Mesenchymal stem cell (in vitro differentiated cells and primary cell): ENCODE results near the gene RGS7.

Experiments
- DNase-seq: peaks from one replicate; pipeline ENCODE4 v3.0.0-alpha.2; 2013
- H2AFZ ChIP-seq: one replicate; pipeline ENCODE4 v1.6.1; 2013; ENCODE audit warnings: low read depth, mild to moderate bottlenecking, control low read depth, inconsistent platforms, low read length, moderate library complexity
- H2AK5ac ChIP-seq: 2 replicates; pipeline ENCODE4 v1.6.1; 2013; ENCODE audit warnings: low read length, moderate library complexity, mild to moderate bottlenecking, inconsistent platforms; ENCODE audit not compliant: severe bottlenecking
- H2BK120ac ChIP-seq: one replicate; pipeline ENCODE4 v1.6.1; 2013; ENCODE audit warnings: low read depth, mild to moderate bottlenecking, inconsistent platforms, low read length, moderate library complexity
- H2BK12ac ChIP-seq, 2 experiments: one replicate each; pipeline ENCODE4 v1.6.1; 2013; ENCODE audit warnings: inconsistent platforms in 2 of 2, low read length in 2 of 2, mild to moderate bottlenecking in 2 of 2, moderate library complexity in 2 of 2, control low read depth in 1 of 2
- H2BK15ac ChIP-seq: one replicate; pipeline ENCODE4 v1.6.1; 2013; ENCODE audit warnings: mild to moderate bottlenecking, low read depth, inconsistent platforms; ENCODE audit not compliant: poor library complexity, severe bottlenecking
- H2BK5ac ChIP-seq: 2 replicates; pipeline ENCODE4 v1.6.1; 2013; ENCODE audit warnings: low read depth, mild to moderate bottlenecking, low read length, control low read depth, inconsistent platforms; ENCODE audit not compliant: poor library complexity, severe bottlenecking
- H3K14ac ChIP-seq, 2 experiments: one replicate each; pipeline ENCODE4 v1.6.1; 2013; ENCODE audit warnings: inconsistent platforms in 2 of 2, low read length in 2 of 2, control low read depth in 1 of 2, mild to moderate bottlenecking in 1 of 2, moderate library complexity in 1 of 2
- H3K18ac ChIP-seq, 2 experiments: one replicate each; pipeline ENCODE4 v1.6.1; 2013; ENCODE audit warnings: inconsistent platforms in 2 of 2, low read length in 2 of 2, control low read depth in 1 of 2, low read depth in 1 of 2, mild to moderate bottlenecking in 1 of 2
- H3K23ac ChIP-seq, 2 experiments: one replicate each; pipeline ENCODE4 v1.6.1; 2013; ENCODE audit warnings: inconsistent platforms in 2 of 2, low read length in 2 of 2, mild to moderate bottlenecking in 2 of 2, moderate library complexity in 2 of 2, control low read depth in 1 of 2
- H3K27ac ChIP-seq: 2 replicates; pipeline ENCODE4 v1.5.1; 2013; ENCODE audit warnings: mild to moderate bottlenecking, moderate library complexity, low read length, control low read depth, inconsistent platforms; ENCODE audit not compliant: poor library complexity, severe bottlenecking
- H3K27me3 ChIP-seq, 2 experiments: 2 replicates each; pipeline versions ENCODE4 v1.6.1 to v1.7.0; 2013; ENCODE audit warnings: low read length in 2 of 2, mild to moderate bottlenecking in 2 of 2, moderate library complexity in 2 of 2, control low read depth in 1 of 2, inconsistent platforms in 1 of 2; ENCODE audit not compliant: control insufficient read depth in 1 of 2, insufficient read depth in 1 of 2
- H3K36me3 ChIP-seq, 2 experiments: 2 replicates each; pipeline versions ENCODE4 v1.6.1 to v1.7.0; 2013; ENCODE audit warnings: low read length in 2 of 2, control low read depth in 1 of 2, inconsistent platforms in 1 of 2, low read depth in 1 of 2, mild to moderate bottlenecking in 1 of 2; ENCODE audit not compliant: insufficient read depth in 2 of 2, control insufficient read depth in 1 of 2
- H3K4ac ChIP-seq, 2 experiments: one replicate each; pipeline ENCODE4 v1.6.1; 2013; ENCODE audit warnings: inconsistent platforms in 2 of 2, low read length in 2 of 2, mild to moderate bottlenecking in 2 of 2, moderate library complexity in 2 of 2, control low read depth in 1 of 2, low read depth in 1 of 2
- H3K4me1 ChIP-seq: 2 replicates; pipeline ENCODE4 v1.6.1; 2013; ENCODE audit warnings: low read depth, low read length, control low read depth; ENCODE audit not compliant: control insufficient read depth, insufficient read depth
- H3K4me2 ChIP-seq: 2 replicates; pipeline ENCODE4 v1.6.1; 2013; ENCODE audit warnings: low read length, mild to moderate bottlenecking, inconsistent platforms; ENCODE audit not compliant: poor library complexity, severe bottlenecking
- H3K4me3 ChIP-seq, 2 experiments: 2 replicates each; pipeline versions ENCODE4 v1.5.1 to v1.7.0; 2013; ENCODE audit warnings: low read length in 2 of 2, mild to moderate bottlenecking in 2 of 2, control low read depth in 1 of 2, low read depth in 1 of 2; ENCODE audit not compliant: insufficient read depth in 1 of 2
- H3K79me1 ChIP-seq: replicated peaks from 2 replicates; pipeline ENCODE4 v1.6.1; 2013; ENCODE audit warnings: mild to moderate bottlenecking, control low read depth, low read length, inconsistent platforms; ENCODE audit not compliant: poor library complexity, severe bottlenecking
- H3K9ac ChIP-seq: 2 replicates; pipeline ENCODE4 v1.7.0; 2013; ENCODE audit warnings: mild to moderate bottlenecking, low read length, moderate library complexity
- H3K9me3 ChIP-seq: 2 replicates; pipeline ENCODE4 v1.7.0; 2013; ENCODE audit warnings: mild to moderate bottlenecking, low read length; ENCODE audit not compliant: control insufficient read depth
- H4K8ac ChIP-seq: one replicate; pipeline ENCODE4 v1.6.1; 2013; ENCODE audit warnings: inconsistent platforms, mild to moderate bottlenecking, low read length, moderate library complexity
- H4K91ac ChIP-seq: one replicate; pipeline ENCODE4 v1.6.1; 2013; ENCODE audit warnings: mild to moderate bottlenecking, low read length, inconsistent platforms
- WGBS: methylation state at CpG from one replicate; pipeline ENCODE4 v1.1.7; 2013; ENCODE audit warnings: mixed read lengths; 5-methylcytosine and 5-hydroxymethylcytosine counted together

The RGS7 gene

DNA sequence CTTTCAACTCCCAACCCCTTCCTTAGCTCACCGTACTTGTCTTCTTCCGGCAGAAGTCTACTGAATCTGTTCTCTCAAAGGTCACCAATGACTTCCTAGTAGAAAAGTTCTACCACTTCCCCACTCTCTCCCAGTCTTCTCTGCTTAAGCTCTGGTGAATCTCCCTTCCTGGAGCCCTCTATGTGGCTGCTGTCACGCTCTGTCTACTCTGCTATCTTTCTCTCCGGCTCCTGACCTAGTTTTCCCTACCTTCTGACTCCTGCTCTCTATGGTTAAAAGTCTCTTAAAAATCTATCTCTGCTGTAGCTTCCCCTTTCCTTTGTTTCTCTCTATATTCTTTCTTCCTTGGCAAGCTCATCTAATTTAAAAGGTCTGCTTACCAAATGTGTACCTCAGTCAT lies 394.9 kb downstream of the RGS7 start:
- Histone ChIP-seq H4K91ac (no peak overlapping the region), H2AK5ac (no peak overlapping the region), H3K23ac (no peak overlapping the region), H3K14ac (no peak overlapping the region), H3K9ac (no peak overlapping the region), H3K4me3 (no peak overlapping the region), H3K4me2 (no peak overlapping the region), H3K9me3 (no peaks in the 10 kb centered on the region), H3K4ac (no peak overlapping the region), H3K27me3 (peaks cover 0 to 18% of the 10 kb centered on the region in 2 experiments), H3K18ac (no peak overlapping the region), H4K8ac (no peak overlapping the region), H2BK15ac (no peak overlapping the region), H3K36me3 (no peaks in the 10 kb centered on the region), H2BK12ac (no peak overlapping the region), H3K79me1 (no peaks in the 10 kb centered on the region), H2AFZ (no peak overlapping the region), H2BK120ac (no peak overlapping the region), H3K4me1 (peaks cover 1% of the 10 kb centered on the region), H2BK5ac (no peak overlapping the region), H3K27ac (no peak overlapping the region)
- WGBS, result 76% methylated on average over 4 of the region's 4 CpGs
- DNase-seq, result no peak

DNA sequence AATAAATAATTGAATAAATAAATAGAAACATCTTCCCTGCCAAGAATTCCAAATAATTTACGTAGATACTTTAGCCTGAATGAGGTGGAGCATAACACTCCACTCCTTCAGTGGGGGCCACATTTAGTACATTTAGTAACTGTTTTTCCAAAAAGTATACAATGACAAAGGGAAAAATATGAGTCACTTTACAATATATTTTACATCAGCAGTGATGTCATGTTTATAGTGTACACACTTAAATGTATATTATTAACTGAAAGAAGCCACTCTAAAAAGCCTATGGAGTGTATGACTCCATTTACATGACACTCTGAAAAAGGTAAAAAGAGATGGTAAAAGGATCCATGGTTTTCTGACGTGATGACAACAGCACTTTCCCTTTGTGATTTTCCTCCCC lies 400.6 kb downstream of the RGS7 start:
- H3K14ac ChIP-seq, result no peak overlapping the region
- 56% methylated on average over 1 of the region's 2 CpGs for WGBS
- no peaks in the 10 kb centered on the region for H3K4me1 ChIP-seq
- H2AFZ ChIP-seq, result no peak overlapping the region
- H3K9me3 ChIP-seq, result no peaks in the 10 kb centered on the region
- H3K9ac ChIP-seq, result no peak overlapping the region
- H2BK5ac ChIP-seq, result no peak overlapping the region
- H3K23ac ChIP-seq, result no peak overlapping the region
- no peaks in the 10 kb centered on the region for H3K36me3 ChIP-seq
- H3K18ac ChIP-seq, result no peak overlapping the region
- DNase-seq, result no peak
- H2AK5ac ChIP-seq, result no peak overlapping the region
- H3K79me1 ChIP-seq, result no peaks in the 10 kb centered on the region
- no peak overlapping the region for H2BK15ac ChIP-seq
- no peak overlapping the region for H3K4me2 ChIP-seq
- H3K4ac ChIP-seq, result no peak overlapping the region
- no peak overlapping the region for H3K27ac ChIP-seq
- no peak overlapping the region for H4K8ac ChIP-seq
- no peak overlapping the region for H3K4me3 ChIP-seq
- H2BK12ac ChIP-seq, result no peak overlapping the region
- H3K27me3 ChIP-seq, result peaks cover 0 to 2% of the 10 kb centered on the region in 2 experiments
- H2BK120ac ChIP-seq, result no peak overlapping the region
- H4K91ac ChIP-seq, result no peak overlapping the region

DNA sequence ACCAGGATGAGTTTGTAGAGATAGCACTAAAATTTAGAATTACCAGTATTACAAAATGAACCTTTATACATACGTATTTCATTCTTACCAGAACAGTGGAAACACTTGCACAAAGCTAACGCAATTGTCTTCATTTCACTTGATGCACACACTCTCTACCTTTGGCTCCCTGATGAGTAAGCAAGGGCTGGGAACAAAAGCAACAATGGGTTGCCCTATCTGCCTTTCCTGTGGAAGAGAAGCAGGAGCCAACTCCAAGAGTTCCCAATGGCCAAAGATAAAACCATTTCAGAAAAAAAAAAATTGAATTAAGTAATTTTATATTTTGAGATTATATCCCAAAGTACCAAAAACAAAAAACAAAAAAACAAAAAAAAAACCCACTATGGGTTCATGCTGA lies 401.0 kb downstream of the RGS7 start:
- Histone ChIP-seq H4K8ac (no peak overlapping the region), H3K14ac (no peak overlapping the region), H3K4me2 (no peak overlapping the region), H3K4ac (no peak overlapping the region), H3K27ac (no peak overlapping the region), H3K9me3 (no peaks in the 10 kb centered on the region), H3K23ac (no peak overlapping the region), H2BK15ac (no peak overlapping the region), H3K9ac (no peak overlapping the region), H3K79me1 (no peaks in the 10 kb centered on the region), H3K4me1 (no peaks in the 10 kb centered on the region), H2AK5ac (no peak overlapping the region), H3K36me3 (no peaks in the 10 kb centered on the region), H3K4me3 (no peak overlapping the region), H3K27me3 (no peaks in the 10 kb centered on the region), H4K91ac (no peak overlapping the region), H3K18ac (no peak overlapping the region), H2BK120ac (no peak overlapping the region), H2BK5ac (no peak overlapping the region), H2AFZ (no peak overlapping the region), H2BK12ac (no peak overlapping the region)
- DNase-seq, result no peak
- WGBS, result 64% methylated on average over 2 of the region's 2 CpGs

GRCh38 chr1:240947438-240948224 lies 409.4 kb downstream of the RGS7 start:
- Histone ChIP-seq H3K23ac (no peak overlapping the region), H4K91ac (no peak overlapping the region), H3K4ac (no peak overlapping the region), H3K14ac (no peak overlapping the region), H3K36me3 (no peaks in the 10 kb centered on the region), H2BK5ac (no peak overlapping the region), H3K4me2 (no peak overlapping the region), H3K79me1 (no peaks in the 10 kb centered on the region), H2BK120ac (no peak overlapping the region), H3K4me3 (no peak overlapping the region), H3K18ac (no peak overlapping the region), H2AK5ac (no peak overlapping the region), H2AFZ (no peak overlapping the region), H3K4me1 (no peaks in the 10 kb centered on the region), H3K27me3 (no peaks in the 10 kb centered on the region), H3K9me3 (no peaks in the 10 kb centered on the region), H3K9ac (no peak overlapping the region), H4K8ac (no peak overlapping the region), H2BK15ac (no peak overlapping the region), H2BK12ac (no peak overlapping the region), H3K27ac (no peak overlapping the region)
- 89% methylated on average over 7 of the region's 9 CpGs for WGBS
- DNase-seq, result no peak
